Activated naive CD4-positive, alpha-beta T cell treated with anti-CD3 and anti-CD28 coated beads, Interleukin-2, amount 50 U/mL, for 24 hours (primary cell): ENCODE data around the gene TNFRSF18.

Experiments
- H3K27ac Mint-ChIP-seq: one replicate; pipeline ENCODE4 v1.8.0; 2021; ENCODE audit warnings: mild to moderate bottlenecking, mixed read lengths
- H3K27me3 Mint-ChIP-seq: one replicate; pipeline ENCODE4 v1.8.0; 2021; ENCODE audit warnings: mixed read lengths
- H3K36me3 Mint-ChIP-seq: one replicate; pipeline ENCODE4 v1.8.0; 2021; ENCODE audit warnings: mixed read lengths
- H3K4me1 Mint-ChIP-seq: one replicate; pipeline ENCODE4 v1.8.0; 2021; ENCODE audit warnings: mixed read lengths
- H3K4me3 Mint-ChIP-seq: one replicate; pipeline ENCODE4 v1.8.0; 2021; ENCODE audit warnings: mild to moderate bottlenecking, mixed read lengths
- H3K9me3 Mint-ChIP-seq: one replicate; pipeline ENCODE4 v1.8.0; 2021; ENCODE audit warnings: mixed read lengths

TNFRSF18 gene

GRCh38 chr1:1162597-1163537 lies 43.5 kb downstream of the TNFRSF18 start:
- no peak overlapping the region for H3K27ac Mint-ChIP-seq
- H3K4me3 Mint-ChIP-seq = no peak overlapping the region
- no peaks in the 10 kb centered on the region for H3K27me3 Mint-ChIP-seq
- no peaks in the 10 kb centered on the region for H3K36me3 Mint-ChIP-seq
- H3K9me3 Mint-ChIP-seq = no peaks in the 10 kb centered on the region
- no peaks in the 10 kb centered on the region for H3K4me1 Mint-ChIP-seq

- Mint-ChIP-seq H3K4me1 (no peaks in the 10 kb centered on the region), H3K9me3 (no peaks in the 10 kb centered on the region), H3K27me3 (no peaks in the 10 kb centered on the region), H3K27ac (no peak overlapping the region), H3K4me3 (no peak overlapping the region), H3K36me3 (no peaks in the 10 kb centered on the region)
Observed at GRCh38 chr1:1161683-1162079, 44.7 kb downstream of the TNFRSF18 start.

GRCh38 chr1:1161078-1161682 lies 45.2 kb downstream of the TNFRSF18 start:
- Mint-ChIP-seq H3K4me3 (no peak overlapping the region), H3K27ac (peak overlapping the region; percentile 51), H3K9me3 (no peaks in the 10 kb centered on the region), H3K4me1 (no peaks in the 10 kb centered on the region), H3K36me3 (no peaks in the 10 kb centered on the region), H3K27me3 (no peaks in the 10 kb centered on the region)

GRCh38 chr1:1160281-1160930 lies 46.0 kb downstream of the TNFRSF18 start:
- Mint-ChIP-seq H3K27me3 (no peaks in the 10 kb centered on the region), H3K27ac (no peak overlapping the region), H3K4me1 (no peaks in the 10 kb centered on the region), H3K4me3 (no peak overlapping the region), H3K36me3 (no peaks in the 10 kb centered on the region), H3K9me3 (no peaks in the 10 kb centered on the region)

- Mint-ChIP-seq H3K4me1 (no peaks in the 10 kb centered on the region), H3K27ac (no peak overlapping the region), H3K36me3 (no peaks in the 10 kb centered on the region), H3K27me3 (no peaks in the 10 kb centered on the region), H3K9me3 (peaks cover 8% of the 10 kb centered on the region), H3K4me3 (peak overlapping the region; percentile 23)
Observed at GRCh38 chr1:1157914-1158710, 48.3 kb downstream of the TNFRSF18 start.

- Mint-ChIP-seq H3K36me3 (no peaks in the 10 kb centered on the region), H3K27ac (peak overlapping the region; percentile 35), H3K4me3 (peak overlapping the region; percentile 81), H3K4me1 (no peaks in the 10 kb centered on the region), H3K9me3 (peaks cover 14% of the 10 kb centered on the region), H3K27me3 (no peaks in the 10 kb centered on the region)
Observed at GRCh38 chr1:1157426-1157913, 48.9 kb downstream of the TNFRSF18 start.

GRCh38 chr1:1157033-1157365 lies 49.4 kb downstream of the TNFRSF18 start:
- Mint-ChIP-seq H3K9me3 (peaks cover 16% of the 10 kb centered on the region), H3K4me1 (no peaks in the 10 kb centered on the region), H3K36me3 (no peaks in the 10 kb centered on the region), H3K27ac (peak overlapping the region; percentile 51), H3K27me3 (no peaks in the 10 kb centered on the region), H3K4me3 (peak overlapping the region; percentile 58)

GRCh38 chr1:1156140-1157032 lies 50.0 kb downstream of the TNFRSF18 start:
- H3K4me1 Mint-ChIP-seq = no peaks in the 10 kb centered on the region
- H3K27ac Mint-ChIP-seq = peak overlapping the region; percentile 59
- no peaks in the 10 kb centered on the region for H3K36me3 Mint-ChIP-seq
- H3K9me3 Mint-ChIP-seq = peaks cover 16% of the 10 kb centered on the region
- H3K4me3 Mint-ChIP-seq = peak overlapping the region; percentile 58
- no peaks in the 10 kb centered on the region for H3K27me3 Mint-ChIP-seq

- no peaks in the 10 kb centered on the region for H3K4me1 Mint-ChIP-seq
- H3K27me3 Mint-ChIP-seq = no peaks in the 10 kb centered on the region
- H3K9me3 Mint-ChIP-seq = peaks cover 16% of the 10 kb centered on the region
- H3K27ac Mint-ChIP-seq = no peak overlapping the region
- H3K36me3 Mint-ChIP-seq = no peaks in the 10 kb centered on the region
- H3K4me3 Mint-ChIP-seq = no peak overlapping the region
Observed at GRCh38 chr1:1155258-1155657, 51.1 kb downstream of the TNFRSF18 start.

- no peak overlapping the region for H3K4me3 Mint-ChIP-seq
- H3K36me3 Mint-ChIP-seq = no peaks in the 10 kb centered on the region
- peak overlapping the region; percentile 91 for H3K27ac Mint-ChIP-seq
- no peaks in the 10 kb centered on the region for H3K27me3 Mint-ChIP-seq
- H3K4me1 Mint-ChIP-seq = no peaks in the 10 kb centered on the region
- peaks cover 16% of the 10 kb centered on the region for H3K9me3 Mint-ChIP-seq
Observed at GRCh38 chr1:1153874-1154273, 52.5 kb downstream of the TNFRSF18 start.
